ENCODE measurements around the gene LIMS1.

The LIMS1 gene

GRCh38 chr2:108531674-108532055, 2.6 kb upstream of the LIMS1 start:
- DNase-seq (ENCODE audit: low read depth), result no peak
- no peak overlapping the region for H3K4me3 ChIP-seq (ENCODE audit: low read depth, low read length)
- TF ChIP-seq CTCF (IDR thresholded peaks at IDR 0.05; ENCODE audit: control insufficient read depth, extremely low read depth, insufficient read depth), result no peak

- H3K4me3 ChIP-seq (ENCODE audit: low read depth, low read length), result peak overlapping the region; percentile 74
- DNase-seq (ENCODE audit: low read depth), result no peak
- no peak for TF ChIP-seq CTCF (IDR thresholded peaks at IDR 0.05; ENCODE audit: control insufficient read depth, extremely low read depth, insufficient read depth)
Measured at GRCh38 chr2:108534584-108535356, 500 bp downstream of the LIMS1 start.

GRCh38 chr2:108535357-108535631, 1.0 kb downstream of the LIMS1 start:
- TF ChIP-seq CTCF (IDR thresholded peaks at IDR 0.05; ENCODE audit: control insufficient read depth, extremely low read depth, insufficient read depth), result no peak
- H3K4me3 ChIP-seq (ENCODE audit: low read depth, low read length), result peak overlapping the region; percentile 74

GRCh38 chr2:108536133-108536780, 2.0 kb downstream of the LIMS1 start:
- no peak for TF ChIP-seq CTCF (IDR thresholded peaks at IDR 0.05; ENCODE audit: control insufficient read depth, extremely low read depth, insufficient read depth)
- no peak overlapping the region for H3K4me3 ChIP-seq (ENCODE audit: low read depth, low read length)
- DNase-seq (ENCODE audit: low read depth), result no peak

More at GRCh38 chr2:108535357-108535631, 1.0 kb downstream of the LIMS1 start:
- no peak for DNase-seq (ENCODE audit: low read depth)

- no peak overlapping the region for H3K4me3 ChIP-seq (ENCODE audit: low read depth, low read length)
- no peak for TF ChIP-seq CTCF (IDR thresholded peaks at IDR 0.05; ENCODE audit: control insufficient read depth, extremely low read depth, insufficient read depth)
- no peak for DNase-seq (ENCODE audit: low read depth)
Measured at GRCh38 chr2:108536911-108537310, 2.6 kb downstream of the LIMS1 start.

GRCh38 chr2:108538000-108538625, 3.8 kb downstream of the LIMS1 start:
- TF ChIP-seq CTCF (IDR thresholded peaks at IDR 0.05; ENCODE audit: control insufficient read depth, extremely low read depth, insufficient read depth), result no peak
- DNase-seq (ENCODE audit: low read depth), result no peak
- no peak overlapping the region for H3K4me3 ChIP-seq (ENCODE audit: low read depth, low read length)
